Nasal cavity respiratory epithelium epithelial cell of viscerocranial mucosa (primary cell): ENCODE measurements around the gene PLSCR1. TPM values are rescaled to one million over a fixed set of nuclear protein-coding genes. Genes with fewer than 3 reads are reported as not detected.

Experiments
- total RNA-seq: library from RNA; depleted of rRNA; stranded (reverse); fragments of >200 nt; gene quantifications from 2 replicates; pipeline ENCODE4 v1.2.3, GENCODE V29; 2014

The PLSCR1 gene, protein sequence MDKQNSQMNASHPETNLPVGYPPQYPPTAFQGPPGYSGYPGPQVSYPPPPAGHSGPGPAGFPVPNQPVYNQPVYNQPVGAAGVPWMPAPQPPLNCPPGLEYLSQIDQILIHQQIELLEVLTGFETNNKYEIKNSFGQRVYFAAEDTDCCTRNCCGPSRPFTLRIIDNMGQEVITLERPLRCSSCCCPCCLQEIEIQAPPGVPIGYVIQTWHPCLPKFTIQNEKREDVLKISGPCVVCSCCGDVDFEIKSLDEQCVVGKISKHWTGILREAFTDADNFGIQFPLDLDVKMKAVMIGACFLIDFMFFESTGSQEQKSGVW
- 44.4 and 56.5 TPM in 2 replicates for total RNA-seq

DNA sequence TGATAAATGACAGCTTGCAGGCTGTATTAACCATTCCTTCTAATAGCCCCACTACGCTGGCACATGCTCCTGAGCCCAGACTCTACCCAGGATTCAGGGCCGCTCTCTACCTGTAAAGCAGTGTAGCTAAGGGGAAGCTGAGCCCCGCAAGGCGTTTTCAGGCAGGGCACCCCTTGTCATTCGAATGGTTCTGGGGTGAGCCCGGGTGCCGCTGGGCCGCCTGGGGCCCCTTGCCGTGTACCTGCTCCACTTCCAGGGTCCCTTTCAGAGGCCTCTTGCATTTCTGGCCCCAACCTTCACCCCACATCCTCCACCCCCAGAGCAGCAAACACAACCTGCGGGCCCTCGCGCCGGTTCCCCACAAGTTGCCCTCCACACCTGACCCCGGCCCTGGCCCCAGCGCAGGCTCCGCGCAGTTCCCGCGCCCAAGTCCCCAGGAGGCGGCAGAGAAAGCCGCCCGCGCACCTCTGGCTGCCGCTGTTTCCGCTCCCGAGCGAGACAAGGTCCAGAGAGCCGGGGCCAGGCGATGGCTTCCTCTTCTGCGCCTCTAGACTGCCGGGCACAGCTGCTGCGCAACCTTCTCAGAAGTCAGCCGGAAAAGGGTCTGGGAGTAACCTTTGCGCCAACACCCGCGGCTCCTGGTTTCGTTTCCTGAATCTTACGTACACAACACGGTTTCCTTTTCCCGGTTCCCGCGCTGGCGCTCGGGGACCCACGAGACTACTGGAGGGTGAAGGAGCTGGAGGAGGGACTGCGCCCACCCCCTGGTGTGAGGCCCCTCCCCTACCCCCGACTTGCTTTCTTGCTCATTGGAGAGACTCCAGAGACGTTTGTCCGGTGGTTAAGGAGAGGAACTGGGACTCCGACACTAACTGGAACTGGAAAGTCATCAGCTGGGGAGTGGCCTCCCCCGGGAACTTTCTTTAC, at the start of gene PLSCR1:
TSS of gene PLSCR1 (minus strand) at position 606 of the 927 bp plus-strand sequence. CDS start 8,055 bp downstream, outside the sequence.

DNA sequence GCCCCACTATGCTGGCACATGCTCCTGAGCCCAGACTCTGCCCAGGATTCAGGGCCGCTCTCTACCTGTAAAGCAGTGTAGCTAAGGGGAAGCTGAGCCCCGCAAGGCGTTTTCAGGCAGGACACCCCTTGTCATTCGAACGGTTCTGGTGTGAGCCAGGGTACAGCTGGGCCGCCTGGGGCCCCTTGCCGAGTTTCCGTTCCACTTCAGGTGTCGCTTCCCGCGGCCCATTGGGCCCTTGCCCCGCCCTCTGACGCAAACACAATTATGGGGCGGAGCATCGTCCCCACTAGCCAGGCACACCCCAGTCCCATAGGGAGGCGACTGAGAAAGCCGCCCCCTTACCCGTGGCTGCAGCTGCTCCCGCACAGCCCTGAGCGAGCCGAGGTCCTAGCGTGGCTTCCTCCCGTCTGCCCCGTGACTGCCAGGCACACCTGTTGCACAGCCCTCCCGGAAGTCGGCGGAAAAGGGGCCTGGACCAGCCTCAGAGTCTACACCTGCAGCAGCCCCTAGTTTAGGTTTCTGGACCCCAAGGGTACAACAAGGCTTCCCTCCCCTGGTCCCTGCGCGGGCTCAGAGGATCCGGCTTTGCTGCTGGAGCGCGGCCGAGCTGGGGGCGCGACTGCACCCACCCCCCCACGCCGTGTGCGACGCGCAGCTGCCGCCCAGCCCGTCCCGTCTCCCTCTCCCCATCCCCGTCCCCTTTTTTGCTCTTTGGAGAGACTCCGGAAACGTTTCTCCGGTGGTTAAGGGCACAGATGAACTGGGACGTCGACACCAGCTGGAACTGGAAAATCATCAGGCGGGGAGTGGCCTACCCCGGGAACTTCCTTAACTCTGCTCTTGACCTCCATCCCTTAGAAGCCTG, 75.0 kb downstream of the PLSCR1 start, which contains the start of gene PLSCR2:
TSS of gene PLSCR2 (minus strand) at position 412 of the 868 bp plus-strand sequence. CDS start 9,657 bp downstream, outside the sequence.

Other genes starting within 250 kb of the PLSCR1 start
- gene PLSCR2, start 75.0 kb downstream of the PLSCR1 start, total RNA-seq, result under 0.01 and 0.28 TPM in 2 replicates
- gene PLSCR5, start 60.7 kb upstream of the PLSCR1 start, total RNA-seq, result not detected in 2 replicates